Activated CD4-positive, alpha-beta T cell treated with anti-CD3 and anti-CD28 coated beads, Interleukin-10, Interleukin-2, amounts not matched to agents 100 ng/mL and 50 ng/mL, durations not matched to agents 16 hours and 8 hours (primary cell): ENCODE measurements around the gene SIX1.

Source experiments
- DNase-seq: peaks from one replicate; pipeline ENCODE4 v3.0.0-alpha.2; 2020

Gene SIX1

DNA sequence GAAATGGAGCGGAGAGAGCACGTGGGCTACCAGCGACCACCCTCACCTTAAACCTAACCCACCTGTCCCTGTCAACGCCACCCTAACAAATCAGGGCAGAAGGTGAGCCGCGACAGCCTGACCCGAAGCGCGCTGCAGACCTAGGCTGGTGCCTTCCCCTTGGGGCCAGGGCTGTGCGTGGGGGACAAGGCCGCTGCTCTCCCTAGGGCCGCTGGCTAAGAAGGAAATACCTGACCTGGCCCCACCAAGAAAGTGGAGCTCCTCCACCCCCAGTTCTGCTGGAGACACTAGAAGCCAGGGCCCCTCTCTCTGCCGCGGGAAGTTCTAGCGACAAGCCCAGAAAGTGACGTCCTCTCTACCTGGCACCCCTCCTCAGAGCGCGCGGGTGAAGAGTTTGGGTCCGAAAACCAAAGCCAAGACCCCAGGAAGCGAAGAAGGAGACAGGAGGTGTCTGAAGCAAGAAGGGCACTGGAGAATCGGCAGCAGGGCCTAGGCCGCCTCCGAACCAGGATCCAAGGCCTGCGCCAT is 7.5 kb downstream of the SIX1 start:
- no peak for DNase-seq

DNA sequence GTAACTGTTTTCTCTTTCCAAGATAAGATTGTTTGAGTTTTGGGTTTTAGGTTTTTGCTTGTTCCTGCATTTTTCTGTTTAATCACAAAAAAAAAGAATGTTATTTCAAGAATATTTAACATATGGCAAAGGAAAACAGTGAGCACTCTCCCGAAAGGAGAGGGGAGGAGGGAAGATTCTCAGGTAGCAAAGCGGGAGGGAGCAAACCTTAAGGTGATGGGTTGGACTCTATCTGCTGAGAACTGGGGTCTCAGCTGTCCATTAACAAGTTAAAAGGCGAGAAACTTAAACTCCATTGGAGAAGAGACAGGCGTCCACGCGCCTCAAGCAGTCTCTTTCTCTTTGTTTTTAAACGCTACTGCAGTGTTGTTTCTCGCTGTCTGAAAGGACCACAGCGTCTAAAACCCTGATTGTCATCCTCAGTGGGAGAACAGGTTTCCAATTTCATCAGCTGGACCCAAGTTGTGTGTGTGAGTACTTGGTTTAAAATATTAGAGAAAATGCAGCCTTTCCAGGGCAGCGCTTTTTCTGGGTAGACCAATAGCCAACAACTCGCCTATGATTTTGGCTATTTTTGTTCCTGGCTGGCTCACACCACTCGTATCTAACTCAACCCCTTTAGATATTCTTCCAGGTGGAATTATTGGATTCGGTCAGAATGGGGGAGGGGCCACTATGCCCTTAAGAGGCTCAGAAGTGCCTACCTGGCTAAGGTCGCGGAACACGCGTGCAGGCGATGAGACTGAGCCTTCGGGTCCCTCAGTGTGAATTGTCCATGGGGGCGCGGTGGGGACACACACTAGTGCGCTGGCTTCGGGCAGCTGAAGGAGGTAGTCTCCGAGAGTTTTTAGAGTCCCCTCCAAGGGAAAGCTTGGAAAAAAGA is 8.2 kb downstream of the SIX1 start:
- DNase-seq: no peak

DNA sequence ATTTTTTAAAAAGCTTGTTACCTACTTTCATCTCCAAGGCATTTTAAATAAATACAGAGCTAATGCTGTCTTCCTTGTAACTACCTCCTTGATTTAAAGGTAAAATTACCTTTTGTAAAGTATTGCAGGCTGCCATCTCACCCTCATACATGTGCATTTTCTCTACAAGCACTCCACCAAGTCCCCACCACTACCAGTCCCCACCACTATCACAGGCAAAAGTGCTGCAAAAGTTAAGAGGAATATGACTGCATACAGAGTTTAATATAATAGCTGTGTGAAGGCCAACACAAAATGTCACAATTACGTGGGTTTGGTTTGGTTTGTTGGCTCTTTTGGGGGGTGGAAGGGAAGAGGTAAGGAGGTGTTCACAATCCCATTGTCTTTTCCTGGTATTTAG is 9.6 kb downstream of the SIX1 start:
- no peak for DNase-seq

DNA sequence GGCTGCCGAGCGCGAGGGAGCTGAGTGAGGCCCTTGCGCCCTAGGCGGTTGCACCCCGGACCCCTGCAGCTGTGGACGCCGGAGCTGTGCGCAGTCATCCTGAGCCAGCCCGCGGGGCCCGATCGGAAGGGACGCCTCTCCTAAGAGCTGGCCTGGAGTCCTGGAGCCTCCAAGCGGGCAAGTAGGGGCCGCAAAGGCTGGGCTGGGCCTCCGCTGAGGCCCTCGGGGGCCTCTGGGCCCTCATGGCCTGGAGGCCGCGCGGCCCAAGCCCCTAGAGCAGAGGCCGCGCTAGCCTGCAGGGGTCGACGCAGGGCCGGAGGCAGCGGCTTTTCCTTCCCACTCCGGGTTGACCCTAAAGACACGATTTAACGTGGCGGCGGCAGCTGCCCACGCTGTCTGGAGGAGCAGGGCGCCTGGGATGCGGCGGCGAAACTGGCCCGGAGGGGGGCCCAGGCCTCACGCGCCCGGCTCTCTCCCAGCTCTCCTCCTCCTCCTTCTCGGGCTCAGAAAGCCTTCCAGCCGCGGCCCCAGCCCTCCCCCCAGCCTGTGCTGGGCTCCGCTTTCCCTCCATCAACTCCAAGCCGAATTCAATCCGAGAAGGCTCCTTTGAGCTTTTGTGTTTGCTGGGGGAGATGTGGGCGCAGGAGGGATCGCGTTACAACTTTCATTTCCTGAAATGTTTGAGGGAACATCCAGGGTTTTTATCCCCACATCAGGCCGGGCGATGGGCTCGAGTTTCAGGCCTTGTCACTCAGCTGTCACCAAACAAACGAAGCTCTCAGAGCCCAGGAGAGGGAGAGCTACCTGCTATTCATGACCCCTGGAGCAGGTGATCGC is 11.6 kb downstream of the SIX1 start:
- no peak for DNase-seq

DNA sequence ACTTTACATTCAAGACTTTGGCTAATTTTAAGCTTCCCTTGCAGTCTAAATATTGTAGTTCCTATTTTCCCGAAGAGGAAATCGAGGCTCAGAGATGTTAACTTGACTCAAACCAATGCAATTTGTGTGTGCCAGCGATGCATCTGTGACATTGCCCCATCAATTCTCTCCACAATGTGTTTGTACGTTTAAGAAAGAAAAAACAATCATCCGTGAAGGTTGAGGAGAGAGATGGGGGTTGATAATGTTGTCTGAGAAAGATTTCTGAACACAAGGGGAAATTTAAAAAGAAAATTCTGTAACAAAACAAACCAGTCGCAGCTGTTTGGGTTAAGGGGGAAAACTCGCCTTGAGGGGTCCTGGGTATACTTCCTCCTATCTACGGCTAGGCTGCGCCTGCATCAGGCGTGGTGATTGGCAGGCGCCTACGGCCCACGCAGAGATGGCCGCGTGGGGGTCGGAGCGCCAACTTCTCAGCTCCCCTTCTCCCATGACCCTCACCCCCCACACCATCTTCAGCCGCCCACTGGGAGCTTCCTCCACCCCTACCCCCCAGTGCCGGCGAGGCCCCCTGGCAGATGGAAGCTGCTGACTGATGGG is 12.3 kb downstream of the SIX1 start:
- DNase-seq: no peak

DNA sequence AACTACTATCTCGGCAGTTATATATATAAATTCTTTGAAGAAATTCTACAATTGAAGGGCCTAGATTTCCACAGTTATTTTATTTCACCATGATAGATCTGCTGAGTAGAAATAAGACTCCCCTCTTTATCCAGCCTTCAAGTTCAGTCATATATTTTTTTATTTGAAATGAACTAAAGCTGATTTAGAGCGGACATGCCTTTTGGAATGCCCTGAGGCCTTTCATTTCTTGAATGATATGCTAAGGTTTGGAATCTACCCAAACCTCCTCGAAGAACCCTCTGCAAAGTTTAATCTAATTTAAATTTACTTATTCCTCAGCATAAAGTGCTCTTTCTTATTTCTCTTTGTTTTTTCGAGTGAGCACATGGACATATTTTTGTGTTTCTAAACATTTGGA is 15.1 kb downstream of the SIX1 start:
- no peak for DNase-seq

DNA sequence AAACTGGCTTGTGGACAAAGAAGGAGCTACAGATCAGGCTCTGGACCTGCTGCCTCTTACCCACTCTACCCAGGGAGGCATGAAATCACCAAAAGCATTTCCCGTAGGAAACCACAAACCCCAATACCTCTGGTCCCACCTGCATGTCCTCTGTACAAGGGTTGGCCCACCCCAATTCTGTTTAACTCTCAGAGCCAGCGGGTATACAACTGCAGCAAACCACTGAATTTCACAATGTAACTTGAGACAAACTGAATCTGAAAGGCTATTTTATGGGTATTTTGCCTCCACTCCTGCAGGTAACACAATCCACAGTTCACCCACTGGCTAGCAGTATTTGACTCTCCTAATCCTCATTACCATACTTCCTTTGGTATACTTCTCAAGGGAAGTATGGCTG is 16.5 kb downstream of the SIX1 start:
- peak; percentile 49 for DNase-seq

DNA sequence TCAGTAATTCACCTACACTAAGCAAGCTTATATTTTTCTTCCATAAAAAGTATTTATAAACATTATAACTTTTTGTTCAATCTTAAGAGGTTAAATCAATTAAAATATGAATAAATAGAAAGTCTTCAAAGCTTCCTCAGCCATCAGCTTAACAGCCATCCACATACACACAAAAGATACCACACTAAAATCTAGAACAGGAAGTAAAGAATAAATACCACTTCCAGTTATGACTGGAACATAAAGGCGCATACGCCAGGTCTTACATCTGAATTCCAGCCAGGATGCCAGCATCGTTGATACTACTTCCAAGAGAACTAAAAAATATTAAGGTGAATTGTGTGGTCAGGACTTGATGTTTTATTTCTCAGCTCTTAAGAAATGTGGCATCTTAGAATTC is 17.0 kb downstream of the SIX1 start:
- peak; percentile 36 for DNase-seq

DNA sequence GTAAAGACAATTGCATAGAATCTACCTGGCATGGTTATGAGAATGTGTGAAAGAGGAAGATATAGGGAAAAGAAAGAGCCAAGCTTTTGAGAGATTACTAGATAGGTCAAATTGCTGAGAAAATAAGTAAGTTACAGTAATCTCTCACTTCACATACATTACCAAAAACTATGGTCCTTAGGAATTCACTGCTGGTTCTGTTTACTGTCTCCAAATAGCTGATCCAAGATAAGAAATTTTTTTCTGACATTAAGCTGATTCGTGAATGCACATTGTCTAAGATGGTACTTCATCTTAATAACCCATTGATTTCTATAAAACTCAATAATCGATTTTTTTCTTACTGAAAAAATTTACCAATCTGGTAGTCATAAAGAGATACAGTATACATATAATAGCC is 17.4 kb downstream of the SIX1 start:
- no peak for DNase-seq

DNA sequence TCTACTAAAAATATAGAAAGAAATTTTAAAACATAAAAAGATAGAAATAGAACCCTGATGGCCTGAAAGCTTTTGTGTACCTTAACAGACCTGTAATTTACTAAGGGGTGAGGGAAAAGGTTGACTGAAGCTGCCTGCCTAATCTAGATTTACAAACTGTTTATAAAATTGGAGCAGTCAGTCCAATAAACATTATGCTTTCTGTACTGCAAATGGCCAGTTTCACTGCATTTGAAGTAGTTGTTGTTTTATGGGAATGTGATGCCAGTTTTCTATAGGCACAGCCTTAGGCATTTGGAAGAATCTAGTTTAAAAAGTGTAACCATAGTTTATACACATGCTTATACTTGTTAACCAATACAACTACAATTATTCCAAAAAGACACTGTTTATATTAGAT is 19.1 kb downstream of the SIX1 start:
- no peak for DNase-seq

DNA sequence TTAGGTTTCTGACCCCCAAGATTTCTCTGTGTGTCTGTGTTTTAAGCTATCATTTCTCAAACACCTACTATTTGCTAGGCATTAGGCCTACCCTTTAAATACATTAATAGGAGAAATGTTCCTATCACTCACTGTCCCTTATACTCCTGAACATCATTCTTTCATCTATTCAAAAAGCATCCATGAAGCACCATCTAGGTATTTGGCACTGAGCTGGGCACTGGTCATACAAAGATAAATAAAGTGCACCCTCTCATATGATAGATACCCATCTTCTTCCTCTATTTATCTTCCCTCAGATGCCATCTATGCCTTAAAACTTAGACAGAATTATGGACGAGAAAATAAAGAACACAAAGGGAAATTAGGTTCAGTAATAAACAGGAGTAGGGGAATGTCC is 20.4 kb downstream of the SIX1 start:
- no peak for DNase-seq

DNA sequence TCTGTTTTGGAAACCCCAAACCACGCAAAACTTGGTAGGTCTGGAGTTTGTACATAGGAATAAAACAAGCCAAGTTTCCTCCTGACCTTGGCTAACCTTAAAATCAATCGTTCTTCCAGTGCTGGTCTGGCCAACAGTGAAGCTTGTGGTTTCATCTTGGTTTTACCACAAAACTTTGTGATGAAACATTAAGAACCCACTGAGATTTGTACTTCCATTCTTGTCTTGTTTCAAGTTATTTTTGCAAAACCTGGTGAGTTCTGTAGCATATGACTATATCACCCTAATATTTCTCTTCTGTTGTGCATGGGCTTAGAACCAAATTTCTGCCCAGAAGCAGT is 26.4 kb downstream of the SIX1 start:
- no peak for DNase-seq

DNA sequence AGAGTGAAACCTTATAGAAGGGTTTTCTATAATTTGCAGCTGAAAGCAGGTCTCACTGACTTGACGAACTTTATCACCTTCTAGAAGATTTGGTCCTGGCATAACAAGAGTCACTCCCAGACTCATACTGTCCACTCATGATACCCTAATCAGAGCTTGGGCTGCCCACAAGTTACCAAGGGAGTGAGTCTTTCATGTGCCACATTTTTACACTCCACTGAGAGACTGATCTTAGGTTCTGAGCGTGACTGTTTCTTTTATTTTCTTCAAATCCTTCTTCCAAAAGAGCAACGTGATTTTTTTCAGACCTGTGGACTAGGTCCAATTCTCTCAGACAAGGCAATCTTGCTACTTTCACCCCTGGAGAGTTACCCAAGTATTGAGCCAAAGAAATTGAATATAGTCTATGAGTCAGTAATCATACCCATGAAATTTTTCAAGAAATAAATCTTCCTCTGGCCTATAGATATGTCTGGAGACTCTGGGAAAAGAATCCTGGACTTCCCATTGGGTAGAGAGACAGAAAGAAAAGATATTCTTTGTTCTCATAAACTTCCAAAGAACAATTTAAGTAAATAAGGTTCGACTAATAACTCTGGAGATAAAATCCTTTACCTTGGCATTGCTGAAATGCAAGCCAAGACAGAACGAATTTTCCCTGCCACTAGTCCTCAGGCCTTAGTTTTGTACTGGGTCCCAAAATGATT is 26.9 kb downstream of the SIX1 start:
- DNase-seq: no peak

DNA sequence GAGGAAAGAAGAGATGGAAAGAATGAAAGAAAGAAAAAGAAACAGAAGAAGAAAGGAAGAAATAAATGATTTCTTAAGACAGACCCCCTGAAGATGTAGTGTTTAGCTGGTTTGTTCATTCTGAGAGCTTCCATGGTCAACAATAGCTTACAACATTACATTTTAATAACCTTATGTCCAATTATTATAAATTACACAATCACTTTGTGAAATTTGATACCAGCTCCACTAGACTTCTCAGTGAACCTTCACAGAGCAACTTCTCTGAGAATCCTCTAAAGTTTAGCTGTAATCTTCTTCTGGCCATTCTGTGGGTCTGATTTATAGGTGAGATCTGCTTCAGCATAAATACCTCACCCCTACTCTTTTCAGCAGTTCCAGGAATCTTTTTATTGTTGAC is 27.9 kb downstream of the SIX1 start:
- no peak for DNase-seq

DNA sequence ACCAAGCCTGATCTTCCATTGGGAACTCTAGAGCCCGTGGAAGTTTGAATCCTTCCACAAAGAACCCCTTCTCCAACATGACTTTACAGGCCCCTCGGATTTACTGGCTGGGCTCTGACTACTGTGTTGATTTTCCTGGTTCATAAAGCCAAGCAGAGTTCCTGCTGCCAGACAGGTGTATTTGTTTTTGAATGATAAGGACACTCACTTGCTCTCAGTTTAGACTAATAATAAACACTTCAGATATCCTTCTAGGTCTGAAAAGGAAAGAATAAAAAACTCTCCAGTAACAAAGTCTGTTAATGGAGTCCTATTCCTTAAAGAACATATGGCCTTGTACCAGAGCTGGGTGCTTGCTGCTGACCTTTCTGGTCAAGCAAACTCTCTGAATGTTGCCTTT is 31.0 kb downstream of the SIX1 start:
- DNase-seq: no peak

DNA sequence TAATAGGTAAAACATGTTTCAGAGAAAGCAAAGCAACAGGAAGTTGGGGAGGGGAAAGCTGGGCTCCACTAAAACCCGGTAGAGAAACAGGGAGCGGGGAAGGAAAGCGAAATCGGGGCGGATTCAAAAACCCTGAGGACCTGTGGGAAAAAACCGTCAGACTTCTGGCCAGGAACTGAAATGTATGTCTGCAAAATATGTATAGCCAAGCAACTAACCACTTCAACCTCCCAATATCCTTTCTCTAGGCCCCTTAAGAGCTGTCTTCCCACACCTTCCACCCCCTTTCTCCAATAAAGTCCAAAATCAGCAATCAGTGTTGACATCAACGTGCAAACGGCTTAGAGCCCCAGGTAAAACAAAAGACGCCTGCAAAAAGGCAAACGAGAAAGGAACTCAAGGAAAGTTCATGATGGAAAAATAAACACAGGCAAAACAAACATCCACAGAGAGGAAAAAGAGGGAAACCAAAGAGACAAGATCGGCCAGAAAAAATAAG is 32.8 kb downstream of the SIX1 start:
- no peak for DNase-seq

DNA sequence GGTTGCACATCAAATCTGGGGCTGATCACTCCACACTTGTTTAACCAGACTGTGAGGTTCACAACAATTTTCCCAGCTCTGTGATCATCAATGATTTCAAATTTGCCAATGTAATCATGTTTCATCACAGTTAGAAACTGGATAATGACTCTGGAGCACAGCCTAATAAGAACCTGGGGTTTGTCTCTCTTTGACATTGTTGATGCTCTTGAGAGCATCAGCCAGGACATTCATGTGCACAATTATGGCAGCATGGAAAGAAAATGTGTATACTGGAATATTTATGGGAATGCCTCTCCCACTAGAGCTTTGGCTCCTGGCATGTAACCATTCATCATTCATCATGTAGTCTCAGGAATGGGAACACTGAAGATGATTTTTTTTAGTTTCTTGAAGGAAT is 47.0 kb downstream of the SIX1 start:
- no peak for DNase-seq

DNA sequence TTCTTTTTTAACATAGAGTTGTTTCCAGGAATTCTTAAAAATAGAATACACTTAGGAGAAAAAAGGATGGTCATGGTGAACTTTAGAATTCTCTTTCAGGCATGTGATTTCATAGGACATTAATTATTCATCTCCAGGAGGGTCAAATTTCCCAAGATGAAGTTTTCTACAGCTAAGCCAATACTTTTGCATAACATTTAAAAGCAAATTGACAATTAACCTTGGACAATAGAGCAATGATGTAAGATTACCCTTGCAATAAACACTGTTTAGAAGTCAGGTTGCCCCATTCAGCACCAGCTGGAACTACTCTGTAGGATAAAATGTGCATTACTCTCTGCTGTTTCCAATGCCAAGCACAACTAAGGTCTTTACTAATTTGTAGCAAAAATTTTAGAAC is 49.5 kb downstream of the SIX1 start:
- no peak for DNase-seq

DNA sequence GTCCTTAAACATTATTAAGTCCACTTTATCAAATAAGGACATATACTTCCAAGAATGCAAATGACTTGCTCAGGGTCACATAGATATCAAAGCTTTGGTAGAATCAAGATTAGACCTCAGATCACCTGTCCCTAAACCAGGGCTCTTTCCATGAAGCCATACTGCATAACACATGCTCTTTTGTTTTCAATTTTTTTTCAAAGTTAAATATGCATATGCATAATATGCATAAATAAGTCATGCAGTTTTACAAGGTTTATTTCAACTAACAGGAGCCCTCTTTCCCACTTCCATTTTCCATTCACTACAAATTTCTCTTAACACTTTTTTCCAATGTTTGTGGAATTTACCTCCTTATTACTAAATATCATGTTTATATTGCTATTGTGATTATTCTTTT is 53.1 kb downstream of the SIX1 start:
- DNase-seq: no peak

DNA sequence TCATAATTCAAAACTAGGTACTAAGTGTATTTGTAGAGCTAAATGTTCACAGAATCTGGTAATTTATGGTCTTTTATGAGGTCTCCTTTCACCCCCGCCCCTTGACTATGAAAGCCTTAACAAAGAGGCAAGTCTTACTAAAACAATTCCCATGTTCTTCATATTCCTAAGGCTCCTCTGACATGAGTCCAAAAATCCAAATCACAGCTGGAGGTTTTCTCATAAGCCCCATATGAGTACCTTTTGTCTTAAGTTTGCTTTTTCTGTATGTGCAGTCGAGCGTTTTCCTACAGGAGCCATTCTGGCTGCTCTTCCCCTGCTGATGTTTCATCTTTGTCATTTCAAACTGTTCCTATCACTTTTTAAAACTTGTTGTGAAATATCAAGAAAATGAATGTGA is 55.2 kb downstream of the SIX1 start:
- no peak for DNase-seq
